Iris pigment epithelial cell (primary cell): ENCODE measurements around the gene LRP2BP.
A peak's percentile ranks its signal among the peaks of the same experiment; 100 is the strongest.
"Not testable (repeated sequence)": the region's sequence is repeated elsewhere in the genome, so short reads cannot be mapped to it uniquely, and the experiment has no call there.

Source experiments
- DNase-seq: peaks from one replicate; pipeline ENCODE4 v3.0.0-alpha.2; 2011; ENCODE audit warnings: low read depth

LRP2BP gene

GRCh38 chr4:185395956-185396723 is 416 bp upstream of the LRP2BP start:
- DNase-seq, result peak; percentile 97

GRCh38 chr4:185394568-185395237 is 1.0 kb downstream of the LRP2BP start:
- DNase-seq, result no peak

- DNase-seq, result no peak
Measured at GRCh38 chr4:185392156-185392555, 3.6 kb downstream of the LRP2BP start.

- no peak for DNase-seq
Measured at GRCh38 chr4:185390941-185391340, 4.8 kb downstream of the LRP2BP start.

GRCh38 chr4:185387957-185388356 is 7.8 kb downstream of the LRP2BP start:
- no peak for DNase-seq

GRCh38 chr4:185384930-185385331 is 10.8 kb downstream of the LRP2BP start:
- peak; percentile 12 for DNase-seq

- DNase-seq, result no peak
Measured at GRCh38 chr4:185384061-185384460, 11.7 kb downstream of the LRP2BP start.

- no peak for DNase-seq
Measured at GRCh38 chr4:185383451-185383850, 12.3 kb downstream of the LRP2BP start.

GRCh38 chr4:185382754-185383153 is 13.0 kb downstream of the LRP2BP start:
- no peak for DNase-seq

GRCh38 chr4:185381288-185382196 is 14.2 kb downstream of the LRP2BP start:
- peak; percentile 57 for DNase-seq

- no peak for DNase-seq
Measured at GRCh38 chr4:185380320-185380719, 15.4 kb downstream of the LRP2BP start.

- DNase-seq, result peak; percentile 17
Measured at GRCh38 chr4:185379326-185380295, 16.1 kb downstream of the LRP2BP start.

- DNase-seq, result no peak
Measured at GRCh38 chr4:185378264-185378663, 17.5 kb downstream of the LRP2BP start.

- no peak for DNase-seq
Measured at GRCh38 chr4:185374573-185374972, 21.2 kb downstream of the LRP2BP start.

GRCh38 chr4:185374027-185374426 is 21.7 kb downstream of the LRP2BP start:
- no peak for DNase-seq

- no peak for DNase-seq
Measured at GRCh38 chr4:185371702-185372101, 24.0 kb downstream of the LRP2BP start.

GRCh38 chr4:185370268-185370949 is 25.3 kb downstream of the LRP2BP start:
- DNase-seq, result no peak

- no peak for DNase-seq
Measured at GRCh38 chr4:185369731-185370130, 26.0 kb downstream of the LRP2BP start.

- DNase-seq, result no peak
Measured at GRCh38 chr4:185364886-185365285, 30.8 kb downstream of the LRP2BP start.

GRCh38 chr4:185363251-185363650 is 32.5 kb downstream of the LRP2BP start:
- DNase-seq, result no peak

- not testable (repeated sequence) for DNase-seq
Measured at GRCh38 chr4:185362570-185362969, 33.2 kb downstream of the LRP2BP start.
